Endometrium (tissue), 2 donors: ENCODE measurements around the gene GADL1.
A peak's percentile ranks its signal among the peaks of the same experiment; 100 is the strongest.

Source experiments
- FAIRE-seq: peaks from 2 replicates; lab custom pipeline; 2012; peaks lifted over from hg19 to GRCh38; lab: Jason Lieb, UNC
- donor health status: control.
- donor health status: control.

GADL1 gene

GRCh38 chr3:30756218-30756617, 138.2 kb downstream of the GADL1 start:
- FAIRE-seq = no peak

GRCh38 chr3:30754426-30754825, 140.0 kb downstream of the GADL1 start:
- peak; percentile 26 for FAIRE-seq

- no peak for FAIRE-seq
These were observed 140.7 kb downstream of the GADL1 start for GRCh38 chr3:30753766-30754165.

GRCh38 chr3:30752970-30753369, 141.5 kb downstream of the GADL1 start:
- FAIRE-seq = no peak

GRCh38 chr3:30752491-30752890, 142.0 kb downstream of the GADL1 start:
- no peak for FAIRE-seq

GRCh38 chr3:30751610-30752299, 142.7 kb downstream of the GADL1 start:
- FAIRE-seq = no peak

GRCh38 chr3:30750967-30751366, 143.5 kb downstream of the GADL1 start:
- no peak for FAIRE-seq

- FAIRE-seq = no peak
These were observed 145.2 kb downstream of the GADL1 start for GRCh38 chr3:30749230-30749629.

- FAIRE-seq = no peak
These were observed 146.6 kb downstream of the GADL1 start for GRCh38 chr3:30747771-30748281.

- FAIRE-seq = no peak
These were observed 150.7 kb downstream of the GADL1 start for GRCh38 chr3:30743641-30744317.

GRCh38 chr3:30742796-30743619, 151.5 kb downstream of the GADL1 start:
- no peak for FAIRE-seq

- FAIRE-seq = no peak
These were observed 152.6 kb downstream of the GADL1 start for GRCh38 chr3:30741889-30742288.

- no peak for FAIRE-seq
These were observed 155.9 kb downstream of the GADL1 start for GRCh38 chr3:30738605-30739004.

- no peak for FAIRE-seq
These were observed 156.5 kb downstream of the GADL1 start for GRCh38 chr3:30737743-30738499.

- FAIRE-seq = no peak
These were observed 160.8 kb downstream of the GADL1 start for GRCh38 chr3:30733696-30734095.

- FAIRE-seq = no peak
These were observed 161.3 kb downstream of the GADL1 start for GRCh38 chr3:30733209-30733608.

GRCh38 chr3:30730967-30731366, 163.5 kb downstream of the GADL1 start:
- FAIRE-seq = no peak

- no peak for FAIRE-seq
These were observed 164.5 kb downstream of the GADL1 start for GRCh38 chr3:30729936-30730335.

GRCh38 chr3:30729512-30729911, 164.9 kb downstream of the GADL1 start:
- FAIRE-seq = no peak

- no peak for FAIRE-seq
These were observed 166.3 kb downstream of the GADL1 start for GRCh38 chr3:30728143-30728542.

- no peak for FAIRE-seq
These were observed 169.6 kb downstream of the GADL1 start for GRCh38 chr3:30724863-30725262.

GRCh38 chr3:30723211-30723610, 171.2 kb downstream of the GADL1 start:
- no peak for FAIRE-seq
